Measurements from ENCODE around the gene SERPINA4.

DNA sequence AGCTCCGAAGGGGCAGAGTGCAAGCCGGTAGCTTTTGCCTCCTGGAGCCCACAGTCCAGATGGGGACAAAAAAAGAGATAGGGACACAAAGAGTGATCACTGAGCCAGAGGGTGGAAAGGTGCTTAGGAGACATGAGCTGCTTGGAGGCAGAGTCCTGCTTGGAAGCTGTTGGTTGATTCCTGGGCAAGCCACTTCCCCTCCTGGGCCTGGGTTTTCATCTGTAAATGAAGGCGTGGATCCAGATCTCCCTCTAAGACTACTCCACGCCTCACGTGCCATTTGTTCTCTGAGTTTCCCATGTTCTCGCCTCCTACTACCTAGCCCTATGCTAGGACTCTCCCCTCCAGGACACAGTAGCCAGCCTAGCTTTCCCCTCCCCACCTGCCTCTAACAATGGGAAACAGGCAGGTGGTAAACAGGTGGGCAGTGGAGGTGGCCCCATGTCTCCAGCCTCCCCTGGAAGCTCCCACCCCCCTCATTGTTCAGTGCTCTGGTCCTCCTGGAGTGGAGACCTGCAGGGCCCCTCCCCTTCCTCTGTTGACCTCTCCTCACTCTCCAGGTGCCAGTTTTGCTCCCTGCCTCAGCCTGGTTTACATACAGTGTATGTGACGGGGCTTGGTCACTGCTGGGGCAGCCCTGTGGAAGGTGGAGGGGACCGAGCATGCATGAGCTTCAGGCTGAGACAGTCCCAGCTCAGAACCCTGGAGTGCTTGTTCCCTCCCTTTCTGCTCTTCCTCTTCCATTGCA is 54.8 kb downstream of the SERPINA4 start:
- TF ChIP-seq, protein P1, sequence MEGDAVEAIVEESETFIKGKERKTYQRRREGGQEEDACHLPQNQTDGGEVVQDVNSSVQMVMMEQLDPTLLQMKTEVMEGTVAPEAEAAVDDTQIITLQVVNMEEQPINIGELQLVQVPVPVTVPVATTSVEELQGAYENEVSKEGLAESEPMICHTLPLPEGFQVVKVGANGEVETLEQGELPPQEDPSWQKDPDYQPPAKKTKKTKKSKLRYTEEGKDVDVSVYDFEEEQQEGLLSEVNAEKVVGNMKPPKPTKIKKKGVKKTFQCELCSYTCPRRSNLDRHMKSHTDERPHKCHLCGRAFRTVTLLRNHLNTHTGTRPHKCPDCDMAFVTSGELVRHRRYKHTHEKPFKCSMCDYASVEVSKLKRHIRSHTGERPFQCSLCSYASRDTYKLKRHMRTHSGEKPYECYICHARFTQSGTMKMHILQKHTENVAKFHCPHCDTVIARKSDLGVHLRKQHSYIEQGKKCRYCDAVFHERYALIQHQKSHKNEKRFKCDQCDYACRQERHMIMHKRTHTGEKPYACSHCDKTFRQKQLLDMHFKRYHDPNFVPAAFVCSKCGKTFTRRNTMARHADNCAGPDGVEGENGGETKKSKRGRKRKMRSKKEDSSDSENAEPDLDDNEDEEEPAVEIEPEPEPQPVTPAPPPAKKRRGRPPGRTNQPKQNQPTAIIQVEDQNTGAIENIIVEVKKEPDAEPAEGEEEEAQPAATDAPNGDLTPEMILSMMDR (IDR thresholded peaks at IDR 0.05) = no peak
- TF ChIP-seq JUND (IDR thresholded peaks at IDR 0.05) = no peak
- no peak for TF ChIP-seq EZH2phosphoT487 (IDR thresholded peaks at IDR 0.05; ENCODE audit: borderline replicate concordance, low read depth)
- no peak for TF ChIP-seq CHD2 (IDR thresholded peaks at IDR 0.05; ENCODE audit: low read length, partially characterized antibody)
- TF ChIP-seq SIN3A (IDR thresholded peaks at IDR 0.05; ENCODE audit: borderline replicate concordance, low read depth, low read length) = no peak
- TF ChIP-seq TCF12 (IDR thresholded peaks at IDR 0.05) = no peak
- no peak for TF ChIP-seq SMC3 (IDR thresholded peaks at IDR 0.05; ENCODE audit: low read depth, low read length)
- TF ChIP-seq, protein P2, sequence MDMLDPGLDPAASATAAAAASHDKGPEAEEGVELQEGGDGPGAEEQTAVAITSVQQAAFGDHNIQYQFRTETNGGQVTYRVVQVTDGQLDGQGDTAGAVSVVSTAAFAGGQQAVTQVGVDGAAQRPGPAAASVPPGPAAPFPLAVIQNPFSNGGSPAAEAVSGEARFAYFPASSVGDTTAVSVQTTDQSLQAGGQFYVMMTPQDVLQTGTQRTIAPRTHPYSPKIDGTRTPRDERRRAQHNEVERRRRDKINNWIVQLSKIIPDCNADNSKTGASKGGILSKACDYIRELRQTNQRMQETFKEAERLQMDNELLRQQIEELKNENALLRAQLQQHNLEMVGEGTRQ (IDR thresholded peaks at IDR 0.05; ENCODE audit: borderline replicate concordance, low read depth, low read length) = no peak
- TF ChIP-seq MXI1 (IDR thresholded peaks at IDR 0.05; ENCODE audit: low read depth, low read length) = no peak
- TF ChIP-seq, protein P3, sequence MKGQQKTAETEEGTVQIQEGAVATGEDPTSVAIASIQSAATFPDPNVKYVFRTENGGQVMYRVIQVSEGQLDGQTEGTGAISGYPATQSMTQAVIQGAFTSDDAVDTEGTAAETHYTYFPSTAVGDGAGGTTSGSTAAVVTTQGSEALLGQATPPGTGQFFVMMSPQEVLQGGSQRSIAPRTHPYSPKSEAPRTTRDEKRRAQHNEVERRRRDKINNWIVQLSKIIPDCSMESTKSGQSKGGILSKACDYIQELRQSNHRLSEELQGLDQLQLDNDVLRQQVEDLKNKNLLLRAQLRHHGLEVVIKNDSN (IDR thresholded peaks at IDR 0.05; ENCODE audit: borderline replicate concordance, low read depth) = no peak
- no peak for TF ChIP-seq TEAD4 (IDR thresholded peaks at IDR 0.05; ENCODE audit: borderline replicate concordance, insufficient read depth)
- no peak for TF ChIP-seq GATA2 (CRISPR knock-in tag; IDR thresholded peaks at IDR 0.05)

Data from SK-N-SH (cell line).